Fibroblast of lung (primary cell): ENCODE measurements around the gene GRK5.

Source experiments
- CTCF ChIP-seq, 2 donors: IDR thresholded peaks in 1 of 2; conservative IDR thresholded peaks in 1 of 2; 1 replicate in 1 of 2; 2 replicates in 1 of 2; pipeline ENCODE4 v1.5.1; 2011 to 2012; ENCODE audit warnings: low read length in 2 of 2, control low read depth in 1 of 2, inconsistent platforms in 1 of 2, low read depth in 1 of 2, mild to moderate bottlenecking in 1 of 2
- EZH2 ChIP-seq: IDR thresholded peaks from 2 replicates; pipeline ENCODE4 v1.5.1; 2012; ENCODE audit warnings: low read length, control low read depth, mild to moderate bottlenecking; ENCODE audit errors: missing control alignments

GRCh38 chr10:119305860-119306513, 98.6 kb downstream of the GRK5 start:
- TF ChIP-seq CTCF (conservative IDR thresholded peaks at IDR 0.05 in 1 of 2, IDR thresholded peaks at IDR 0.05 in 1 of 2; ENCODE audit: low read depth in 1 of 2, low read length in 2 of 2) (no peak), EZH2 (no peak)
